HT1080 (cell line): ENCODE data around the gene RIOK1. TPM values are rescaled to one million over a fixed set of nuclear protein-coding genes. Genes with fewer than 3 reads are reported as not detected.
"Not testable (repeated sequence)": the region's sequence is repeated elsewhere in the genome, so short reads cannot be mapped to it uniquely, and the experiment has no call there.

Source experiments
- DNase-seq: peaks from one replicate; pipeline ENCODE4 v3.0.0-alpha.2; 2015; ENCODE audit warnings: low read depth
- total RNA-seq: library from RNA; depleted of rRNA; stranded (reverse); fragments of >200 nt; shearing (Covaris generic); gene quantifications from 2 replicates; pipeline ENCODE4 v1.2.3, GENCODE V29; 2014; rRNA removed

The RIOK1 gene
- total RNA-seq, 1 experiment from 2014 or later: 83.4 TPM

DNA sequence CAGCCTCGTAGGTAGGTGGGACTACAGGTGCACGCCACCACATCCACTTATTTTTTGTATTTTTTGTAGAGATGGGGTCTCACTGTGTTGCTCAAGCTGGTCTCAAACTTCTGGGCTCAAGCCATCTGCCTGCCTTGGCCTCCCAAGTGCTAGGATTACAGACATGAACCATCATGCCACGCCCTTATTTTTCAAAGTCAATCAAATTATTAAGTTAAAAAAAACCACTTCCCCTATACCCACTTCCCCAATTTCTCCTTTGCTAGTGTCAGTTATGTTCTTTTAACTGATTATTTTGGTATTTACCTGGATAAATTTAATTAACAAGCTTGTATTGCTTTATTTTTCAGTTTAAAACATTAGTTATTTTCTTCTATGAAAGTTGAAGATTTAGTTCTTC, 49.6 kb downstream of the RIOK1 start:
- DNase-seq: no peak

DNA sequence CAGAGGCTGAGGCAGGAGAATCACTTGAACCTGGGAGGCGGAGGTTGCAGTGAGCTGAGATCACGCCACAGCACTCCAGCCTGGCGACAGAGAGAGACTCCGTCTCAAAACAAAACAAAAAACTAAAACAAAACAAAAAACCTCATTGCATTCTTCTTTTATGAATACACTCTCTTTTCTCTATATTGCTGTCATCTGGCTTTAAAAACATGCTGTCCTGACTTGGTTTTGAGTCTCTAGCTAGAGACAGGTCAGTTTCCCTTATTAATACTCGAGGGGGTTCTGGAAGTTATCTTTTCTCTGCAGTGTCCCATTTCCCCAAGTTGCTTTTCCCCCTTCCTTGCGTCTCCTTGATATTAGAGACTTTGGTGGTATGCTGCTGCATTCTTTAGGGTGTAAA, 50.9 kb downstream of the RIOK1 start:
- DNase-seq: no peak

DNA sequence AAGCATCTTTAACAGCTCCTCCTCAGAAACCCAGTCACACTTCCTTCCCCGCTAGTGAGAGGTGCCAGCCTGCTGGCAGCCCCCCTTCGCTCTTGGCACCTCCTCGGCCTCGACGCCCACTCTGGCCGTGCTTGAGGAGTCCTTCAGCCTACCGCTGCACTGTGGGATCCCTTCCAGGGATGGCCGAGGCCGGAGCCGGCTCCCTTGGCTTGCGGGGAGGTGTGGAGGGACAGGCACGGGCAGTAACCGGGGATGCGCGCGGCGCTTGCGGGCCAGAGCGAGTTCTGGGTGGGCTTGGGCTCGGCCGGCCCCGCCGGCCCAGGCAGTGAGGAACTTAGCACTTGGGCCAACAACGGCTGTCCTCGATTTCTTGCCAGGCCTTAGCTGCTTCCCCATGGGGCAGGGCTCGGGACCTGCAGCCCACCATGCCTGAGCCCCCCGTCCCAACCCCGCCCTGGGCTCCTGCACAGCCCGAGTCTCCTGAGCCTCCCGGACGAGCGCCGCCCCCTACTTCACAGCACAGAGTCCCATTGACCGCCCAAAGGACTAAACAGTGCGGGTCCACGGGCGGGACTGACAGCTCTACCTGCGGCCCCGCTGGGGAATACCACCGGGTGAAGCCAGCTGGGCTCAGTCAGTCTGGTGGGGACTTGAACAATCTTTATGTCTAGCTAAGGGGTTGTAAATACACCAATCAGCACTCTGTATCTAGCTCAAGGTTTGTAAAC, 51.6 kb downstream of the RIOK1 start:
- no peak for DNase-seq

DNA sequence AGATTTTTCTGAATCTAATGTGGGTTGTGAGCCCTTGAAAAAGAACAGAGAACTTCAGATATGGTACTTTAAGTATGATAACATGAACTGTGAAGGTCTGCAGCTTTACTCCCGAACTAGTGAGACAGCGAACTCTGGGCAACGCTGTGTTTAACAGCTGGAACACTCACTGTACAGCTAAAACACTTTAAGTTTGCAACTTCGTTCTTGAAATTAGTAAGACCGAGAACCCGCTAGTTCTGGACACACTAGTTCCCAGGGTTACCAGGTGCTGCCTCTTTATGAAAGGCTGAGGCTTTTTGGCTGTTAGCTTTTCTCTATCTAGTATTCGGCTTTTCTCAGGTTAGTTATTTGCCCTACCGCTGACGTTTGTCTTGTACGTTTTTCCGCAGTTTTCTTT, 52.9 kb downstream of the RIOK1 start:
- no peak for DNase-seq

DNA sequence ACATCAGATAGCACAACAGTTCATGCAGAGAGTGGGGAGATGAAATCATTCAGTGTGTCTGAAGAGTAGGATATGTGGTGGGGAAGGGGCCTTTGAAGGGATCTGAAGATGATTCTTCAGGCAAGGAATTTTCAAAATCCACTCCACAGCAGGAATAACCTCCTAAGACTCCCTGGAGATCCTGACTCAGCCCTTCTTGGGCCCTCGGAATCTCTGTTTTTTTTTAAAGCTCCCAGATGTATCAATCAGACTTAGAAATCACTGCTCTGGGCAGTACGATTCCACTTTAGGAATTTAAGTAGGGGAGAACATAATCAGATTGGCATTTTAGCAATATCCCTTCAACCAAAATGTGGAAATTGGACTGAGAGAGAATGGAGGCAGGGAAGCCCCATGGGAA, 55.5 kb downstream of the RIOK1 start:
- no peak for DNase-seq

DNA sequence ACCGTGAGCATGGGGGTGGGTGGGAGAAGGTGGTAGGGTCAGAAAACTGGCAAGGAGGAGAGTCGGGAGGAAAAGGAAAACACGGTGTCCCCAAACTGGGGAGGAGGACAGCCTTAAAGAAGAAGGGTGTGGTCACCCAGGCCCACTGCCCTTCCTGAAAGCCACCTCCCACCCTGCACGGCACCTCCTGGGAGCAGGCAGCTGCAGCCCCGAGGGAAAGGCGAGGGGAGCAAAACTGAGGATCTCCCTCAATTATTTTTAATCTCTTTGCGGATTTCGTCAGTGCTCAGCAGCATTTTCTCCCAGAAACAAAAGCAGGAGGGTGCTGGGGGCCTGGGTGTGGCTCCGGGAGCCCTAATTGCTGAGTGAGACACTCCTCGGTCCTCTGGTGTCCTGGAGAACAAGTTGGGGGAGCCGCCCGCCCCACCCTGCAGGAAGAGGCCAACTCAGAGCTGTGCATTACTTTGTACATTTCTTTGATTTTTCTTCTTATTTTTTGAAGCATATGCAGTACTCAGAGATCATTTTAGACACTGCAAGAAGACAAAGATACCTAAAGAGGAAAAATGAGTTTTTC, 56.4 kb downstream of the RIOK1 start:
- no peak for DNase-seq

DNA sequence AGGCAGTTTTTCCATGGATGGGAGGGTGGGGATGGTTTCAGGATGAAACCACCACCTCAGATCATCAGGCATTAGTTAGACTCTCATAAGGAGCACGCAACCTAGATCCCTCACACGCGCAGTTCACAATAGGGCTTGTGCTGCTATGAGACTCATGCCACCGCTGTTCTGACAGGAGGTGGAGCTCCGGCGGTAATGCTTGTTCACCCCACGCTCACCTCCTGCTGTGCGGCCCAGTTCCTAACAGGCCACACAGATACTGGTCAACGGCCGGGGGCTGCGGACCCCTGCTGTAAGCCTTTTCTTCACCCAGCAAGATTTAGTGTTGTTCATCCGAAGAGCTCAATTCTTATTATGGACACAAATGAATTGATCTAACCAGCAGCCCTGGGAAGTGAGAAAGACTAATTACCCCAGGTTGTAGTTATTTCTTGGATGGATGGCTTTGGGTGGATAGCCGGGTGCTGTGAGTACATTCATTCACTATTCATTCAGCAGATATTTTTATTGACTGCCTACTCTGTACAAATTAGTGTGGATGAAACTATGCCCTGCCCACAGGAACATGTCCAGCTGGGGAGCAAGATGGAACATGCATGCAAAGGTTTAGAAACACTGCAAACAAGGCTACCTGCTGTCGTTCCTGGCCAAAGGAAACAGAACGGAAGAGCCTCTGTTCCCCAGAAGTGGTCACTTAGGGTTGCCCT, 57.2 kb downstream of the RIOK1 start:
- no peak for DNase-seq

DNA sequence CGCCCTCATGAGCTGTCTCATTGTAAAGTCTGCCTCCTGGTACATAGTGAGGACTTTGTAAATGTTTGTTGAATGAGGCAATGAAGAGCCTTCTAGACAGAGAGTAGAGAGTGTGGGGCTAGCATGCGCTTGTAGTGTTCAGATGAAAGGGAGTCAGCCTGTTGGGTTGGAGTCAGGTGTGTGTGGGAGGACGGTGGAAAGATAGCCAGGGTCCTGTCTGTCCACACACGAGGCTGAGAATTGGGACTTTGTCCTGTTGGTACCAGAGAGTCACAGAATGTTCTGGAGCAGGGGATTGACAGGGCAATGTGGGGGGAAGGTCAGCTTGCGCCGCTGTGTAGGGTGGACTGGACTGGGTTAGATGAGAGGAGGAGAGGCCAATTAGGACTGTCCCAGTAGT, 58.6 kb downstream of the RIOK1 start:
- no peak for DNase-seq

DNA sequence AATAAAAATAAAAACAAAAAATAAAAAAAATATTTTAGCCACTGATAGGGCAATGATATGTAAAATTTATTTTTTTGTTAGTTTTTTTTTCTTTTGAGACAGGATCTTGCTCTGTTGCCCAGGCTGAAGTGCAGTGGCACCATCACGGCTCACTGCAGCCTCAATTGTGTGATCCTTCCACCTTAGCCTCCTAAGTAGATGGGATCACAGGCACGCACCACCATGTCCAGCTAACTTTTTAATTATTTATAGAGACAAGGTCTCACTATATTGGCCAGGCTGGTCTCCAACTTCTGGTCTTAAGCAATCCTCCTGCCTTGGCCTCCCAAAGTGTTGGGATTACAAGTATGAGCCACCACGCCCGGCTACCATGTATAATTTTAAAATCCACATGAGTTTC, 59.4 kb downstream of the RIOK1 start:
- DNase-seq: no peak

DNA sequence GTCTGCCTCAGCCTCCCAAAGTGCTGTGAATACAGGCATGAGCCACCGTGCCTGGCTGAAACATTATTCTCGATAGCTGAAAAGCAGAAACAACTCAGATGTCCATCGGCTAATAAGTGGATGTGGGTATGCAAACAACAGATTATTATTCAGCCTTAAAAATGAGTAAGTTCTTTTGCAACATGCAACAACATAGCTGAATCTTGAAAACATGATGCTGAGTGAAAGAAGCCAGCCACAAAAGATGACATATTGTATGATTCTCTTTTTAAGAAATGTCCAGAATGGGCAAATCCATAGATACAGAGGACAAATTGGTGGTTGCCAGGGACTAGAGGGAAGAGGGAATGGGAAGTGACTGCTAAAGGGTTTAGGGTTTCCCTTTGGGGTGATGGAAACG, 61.7 kb downstream of the RIOK1 start:
- DNase-seq: no peak

DNA sequence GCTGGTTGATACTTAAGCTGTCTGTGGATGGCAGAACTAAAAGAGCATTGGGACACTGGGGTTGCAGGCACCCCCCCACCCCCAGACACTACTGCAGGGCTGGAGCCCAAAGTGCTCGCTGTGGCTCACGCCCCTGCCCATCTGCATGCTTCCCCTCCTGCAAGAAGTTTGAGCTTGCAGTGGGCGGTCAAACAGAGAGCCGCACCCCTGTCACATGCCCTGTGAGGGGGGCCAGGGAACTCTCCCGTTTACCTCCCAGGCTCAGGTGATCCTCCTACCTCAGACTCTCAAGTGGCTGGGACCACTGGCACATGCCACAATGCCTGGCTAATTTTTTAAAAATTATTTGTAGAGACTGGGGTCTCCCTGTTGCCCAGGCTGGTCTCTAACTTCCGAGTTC, 63.3 kb downstream of the RIOK1 start:
- DNase-seq: no peak

DNA sequence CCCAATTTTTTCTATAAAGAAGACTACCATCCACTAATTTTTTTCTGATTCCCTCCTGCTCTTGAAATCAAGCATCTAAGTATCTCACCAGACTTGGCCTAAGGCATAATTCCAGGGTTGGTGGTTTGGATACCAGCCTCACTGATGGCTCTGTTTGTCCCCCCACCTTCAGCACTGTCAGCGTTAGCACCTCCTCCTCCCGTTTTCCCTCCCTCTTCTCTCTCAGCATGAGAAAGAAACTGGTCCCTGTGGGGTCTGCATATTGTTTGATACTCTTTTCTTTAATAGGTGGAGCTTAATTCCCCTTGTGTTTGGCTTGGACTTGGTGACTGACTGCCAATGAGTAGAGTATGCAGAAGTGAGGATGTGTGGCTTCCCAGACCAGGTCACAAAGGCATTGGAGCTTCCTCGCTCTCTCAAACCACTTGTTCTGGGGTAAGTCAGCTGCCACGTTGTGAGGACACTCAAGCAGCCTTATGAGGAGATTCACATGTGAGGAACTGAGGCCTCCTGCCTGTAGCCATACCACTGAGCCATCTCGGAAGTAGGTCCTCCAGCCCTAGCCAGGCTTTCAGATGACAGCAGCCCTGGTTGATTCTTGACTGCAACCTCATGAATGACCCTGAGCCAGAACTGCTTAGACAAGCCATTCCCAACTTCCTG, 65.2 kb downstream of the RIOK1 start:
- no peak for DNase-seq

DNA sequence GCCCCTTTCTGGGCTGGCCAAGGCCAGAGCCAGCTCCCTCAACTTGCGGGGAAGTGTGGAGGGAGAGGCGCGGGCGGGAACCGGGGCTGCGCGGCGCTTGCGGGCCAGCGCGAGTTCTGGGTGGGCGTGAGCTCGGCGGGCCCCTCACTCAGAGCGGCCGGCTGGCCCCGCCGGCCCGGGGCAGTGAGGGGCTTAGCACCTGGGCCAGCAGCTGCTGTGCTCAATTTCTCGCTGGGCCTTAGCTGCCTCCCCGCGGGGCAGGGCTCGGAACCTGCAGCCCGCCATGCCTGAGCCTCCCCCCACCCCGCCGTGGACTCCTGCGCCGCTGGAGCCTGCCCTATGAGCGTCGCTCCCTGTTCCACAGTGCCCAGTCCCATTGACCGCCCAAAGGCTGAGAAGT, 66.7 kb downstream of the RIOK1 start:
- DNase-seq: not testable (repeated sequence)

DNA sequence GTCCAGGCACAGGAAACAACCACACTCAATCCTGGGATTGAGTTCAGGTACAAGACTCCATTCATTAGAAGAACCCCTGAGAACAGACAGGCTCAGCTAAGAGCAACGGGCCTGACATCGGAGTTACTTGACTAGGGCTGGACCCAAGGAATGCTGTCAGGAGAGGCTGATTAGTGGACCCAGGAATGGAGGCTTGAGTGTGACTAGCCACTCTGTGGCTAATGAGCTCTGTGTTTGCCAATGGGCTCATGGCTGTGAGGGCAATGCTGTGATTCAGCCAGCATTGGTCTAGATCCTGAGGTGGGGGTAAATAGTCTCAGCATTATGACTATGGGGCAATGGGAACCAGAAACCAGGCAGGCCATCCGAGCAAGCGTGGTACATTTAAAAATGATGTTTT, 71.8 kb downstream of the RIOK1 start:
- no peak for DNase-seq

DNA sequence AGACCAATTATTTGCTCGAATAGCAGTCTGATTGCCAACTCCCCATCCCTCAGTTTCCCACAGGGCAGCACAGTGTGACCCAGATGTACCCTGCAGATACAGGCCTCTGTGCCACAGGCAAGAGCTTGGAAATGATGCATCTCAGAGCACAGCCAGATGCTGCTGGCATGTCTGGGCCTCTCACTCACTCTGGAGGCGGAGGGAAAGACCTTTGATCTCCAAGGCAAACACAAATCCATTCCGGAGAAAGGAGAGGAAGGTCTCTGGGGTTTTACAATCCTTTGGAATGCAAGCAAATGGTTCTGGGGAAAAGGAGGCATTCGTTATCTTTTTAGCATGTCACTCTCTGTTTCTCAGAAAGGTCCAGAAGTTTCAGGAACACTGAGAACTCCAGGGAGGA, 74.2 kb downstream of the RIOK1 start:
- no peak for DNase-seq

DNA sequence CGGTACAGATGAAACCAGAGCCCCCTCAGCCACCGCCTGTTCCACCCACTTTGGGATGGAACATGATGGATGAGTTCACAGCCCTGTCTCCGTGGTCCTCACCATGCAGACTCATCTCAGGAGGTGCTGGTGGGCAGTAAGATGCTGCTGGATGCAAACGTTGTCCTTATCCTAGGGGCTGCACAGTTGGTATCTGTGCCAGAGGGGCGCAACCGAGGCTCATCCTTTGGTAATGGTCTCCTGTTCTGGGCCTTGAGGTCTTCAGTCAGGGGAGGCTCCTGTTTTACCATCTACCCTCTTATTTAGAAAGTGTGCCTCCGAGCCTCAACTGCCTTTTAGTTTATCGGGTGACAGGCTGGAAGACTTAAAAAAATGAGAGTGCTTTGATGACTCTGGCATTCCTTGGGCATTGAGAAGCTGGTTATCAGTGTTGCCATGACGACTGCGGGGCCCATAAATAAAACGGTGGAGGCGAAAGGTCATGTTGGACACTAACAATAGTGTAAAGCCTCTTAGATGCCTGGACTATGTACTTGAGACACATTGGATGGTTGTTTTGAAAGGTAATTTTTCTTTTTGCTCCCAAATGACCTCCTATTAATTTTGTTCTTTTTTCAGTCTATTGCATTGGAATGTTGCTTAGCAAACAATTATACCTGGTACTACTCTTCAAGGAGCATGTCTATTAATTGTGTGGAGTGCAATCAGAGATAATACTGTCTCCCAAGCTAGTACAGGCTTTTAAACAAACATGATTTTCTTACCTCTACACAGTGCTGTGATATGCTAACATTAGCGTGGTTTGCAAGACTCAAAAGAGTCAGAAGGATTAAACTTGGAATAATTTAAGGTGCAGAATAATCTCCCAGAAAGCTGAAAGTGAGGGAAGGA, 77.6 kb downstream of the RIOK1 start:
- no peak for DNase-seq

Other genes with a start within 250 kb of the RIOK1 start
- gene SSR1, start 76.6 kb upstream of the RIOK1 start, total RNA-seq: 78.3 and 85.1 TPM in 2 replicates
- gene CAGE1, start 66 bp upstream of the RIOK1 start, total RNA-seq: 0.03 and 0.20 TPM in 2 replicates
- gene DSP, start 151.9 kb downstream of the RIOK1 start, total RNA-seq: 3.4 and 4.3 TPM in 2 replicates
- 7.9 and 9.7 TPM in 2 replicates for gene SNRNP48, start 200.4 kb downstream of the RIOK1 start, total RNA-seq